IMR-90 (cell line): ENCODE results near the gene SMIM41. TPM values are rescaled to one million over a fixed set of nuclear protein-coding genes. Genes with fewer than 3 reads are reported as not detected.
A peak's percentile ranks its signal among the peaks of the same experiment; 100 is the strongest.

ENCODE experiments used
- MAFK ChIP-seq: IDR thresholded peaks from 2 replicates; pipeline ENCODE4 v1.6.1; 2012; ENCODE audit warnings: low read depth, low read length, improper control_type of control experiment
- RCOR1 ChIP-seq: IDR thresholded peaks from 2 replicates; pipeline ENCODE4 v1.6.1; 2012; ENCODE audit warnings: mild to moderate bottlenecking, low read length, improper control_type of control experiment; ENCODE audit not compliant: insufficient replicate concordance
- RFX5 ChIP-seq: IDR thresholded peaks from 2 replicates; pipeline ENCODE4 v1.8.0; 2012; ENCODE audit warnings: low read depth, mild to moderate bottlenecking, low read length, moderate library complexity
- SMC3 ChIP-seq: fragments of 150-350 bp; IDR thresholded peaks from 2 replicates; pipeline ENCODE4 v1.6.1; 2016; ENCODE audit warnings: low read depth, mild to moderate bottlenecking, antibody characterized with exemption, low read length, moderate library complexity
- polyA plus RNA-seq, 3 experiments: library from polyadenylated mRNA; depleted of rRNA; stranded (reverse); fragments of >200 nt; gene quantifications; 2 replicates each; pipeline ENCODE4 v1.2.3, GENCODE V29; 2012; ENCODE audit warnings: low replicate concordance in 1 of 3
- total RNA-seq: library from RNA; depleted of rRNA; stranded (reverse); fragments of >200 nt; gene quantifications from 2 replicates; pipeline ENCODE4 v1.2.3, GENCODE V29; 2012
- TF ChIP-seq, protein P1 (sequence below): conservative IDR thresholded peaks from 2 replicates; pipeline ENCODE4 v1.5.1; 2012; ENCODE audit warnings: mild to moderate bottlenecking, low read depth, low read length, improper control_type of control experiment
- TF ChIP-seq, protein P2 (sequence below): fragments of 150-350 bp; IDR thresholded peaks from 2 replicates; pipeline ENCODE4 v1.6.1; 2017; ENCODE audit warnings: mild to moderate bottlenecking, antibody characterized with exemption, low read length, low read depth

Gene SMIM41
- total and polyA plus RNA-seq, 2 of the 4 experiments (the other 2 are of a cell fraction) = not detected

DNA sequence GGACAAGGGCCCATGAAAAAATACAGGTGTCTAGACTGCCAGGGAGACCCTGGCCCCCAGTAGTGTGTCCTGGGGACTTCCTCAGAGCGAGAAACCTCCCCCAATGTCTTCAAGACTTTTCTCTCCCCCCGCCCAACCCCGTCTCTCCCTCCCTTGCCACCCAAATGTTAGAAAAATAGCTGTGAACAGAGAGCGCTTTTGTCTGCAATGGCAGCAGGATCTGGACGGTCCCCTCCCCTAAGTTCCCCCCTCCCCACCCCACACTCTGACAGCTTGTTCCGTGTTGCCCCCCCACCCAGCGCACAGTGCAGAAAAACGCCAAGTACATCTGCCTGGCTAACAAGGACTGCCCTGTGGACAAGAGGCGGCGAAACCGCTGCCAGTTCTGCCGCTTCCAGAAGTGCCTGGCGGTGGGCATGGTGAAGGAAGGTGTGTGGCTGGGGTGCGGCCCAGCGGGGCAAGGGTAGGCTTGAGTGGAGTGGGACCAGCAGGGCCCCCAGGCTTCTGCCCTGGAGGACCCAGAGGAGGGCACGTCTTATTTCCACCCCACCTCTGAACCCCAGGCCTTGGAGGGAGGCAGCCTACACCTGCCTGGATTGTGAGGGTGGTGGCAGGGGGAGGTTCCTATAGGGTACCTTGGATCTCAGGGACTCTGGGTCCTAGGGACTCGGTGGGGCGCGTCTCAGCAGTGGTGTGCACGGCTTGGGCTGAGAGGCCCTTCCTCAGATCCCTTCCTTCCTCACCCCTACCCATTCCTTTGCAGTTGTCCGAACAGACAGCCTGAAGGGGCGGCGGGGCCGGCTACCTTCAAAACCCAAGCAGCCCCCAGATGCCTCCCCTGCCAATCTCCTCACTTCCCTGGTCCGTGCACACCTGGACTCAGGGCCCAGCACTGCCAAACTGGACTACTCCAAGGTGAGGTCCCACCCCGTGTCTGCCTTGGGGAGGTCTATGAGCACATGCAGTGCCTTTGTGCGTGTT lies 23.5 kb upstream of the SMIM41 start (continued):
- TF ChIP-seq, protein P1, sequence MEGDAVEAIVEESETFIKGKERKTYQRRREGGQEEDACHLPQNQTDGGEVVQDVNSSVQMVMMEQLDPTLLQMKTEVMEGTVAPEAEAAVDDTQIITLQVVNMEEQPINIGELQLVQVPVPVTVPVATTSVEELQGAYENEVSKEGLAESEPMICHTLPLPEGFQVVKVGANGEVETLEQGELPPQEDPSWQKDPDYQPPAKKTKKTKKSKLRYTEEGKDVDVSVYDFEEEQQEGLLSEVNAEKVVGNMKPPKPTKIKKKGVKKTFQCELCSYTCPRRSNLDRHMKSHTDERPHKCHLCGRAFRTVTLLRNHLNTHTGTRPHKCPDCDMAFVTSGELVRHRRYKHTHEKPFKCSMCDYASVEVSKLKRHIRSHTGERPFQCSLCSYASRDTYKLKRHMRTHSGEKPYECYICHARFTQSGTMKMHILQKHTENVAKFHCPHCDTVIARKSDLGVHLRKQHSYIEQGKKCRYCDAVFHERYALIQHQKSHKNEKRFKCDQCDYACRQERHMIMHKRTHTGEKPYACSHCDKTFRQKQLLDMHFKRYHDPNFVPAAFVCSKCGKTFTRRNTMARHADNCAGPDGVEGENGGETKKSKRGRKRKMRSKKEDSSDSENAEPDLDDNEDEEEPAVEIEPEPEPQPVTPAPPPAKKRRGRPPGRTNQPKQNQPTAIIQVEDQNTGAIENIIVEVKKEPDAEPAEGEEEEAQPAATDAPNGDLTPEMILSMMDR = no peak
- TF ChIP-seq RCOR1 (no peak), MAFK (no peak), SMC3 (no peak), RFX5 (no peak)
- TF ChIP-seq, protein P2, sequence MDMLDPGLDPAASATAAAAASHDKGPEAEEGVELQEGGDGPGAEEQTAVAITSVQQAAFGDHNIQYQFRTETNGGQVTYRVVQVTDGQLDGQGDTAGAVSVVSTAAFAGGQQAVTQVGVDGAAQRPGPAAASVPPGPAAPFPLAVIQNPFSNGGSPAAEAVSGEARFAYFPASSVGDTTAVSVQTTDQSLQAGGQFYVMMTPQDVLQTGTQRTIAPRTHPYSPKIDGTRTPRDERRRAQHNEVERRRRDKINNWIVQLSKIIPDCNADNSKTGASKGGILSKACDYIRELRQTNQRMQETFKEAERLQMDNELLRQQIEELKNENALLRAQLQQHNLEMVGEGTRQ = 0 out of 2 replicates have a peak, but pooled peaks have one; percentile 40
